Kidney glomerular epithelial cell (primary cell): ENCODE results near the gene GPR27.

Experiments
- DNase-seq: peaks from one replicate; lab custom pipeline; 2025; lab: John Stamatoyannopoulos, UW

The GPR27 gene

GRCh38 chr3:71785532-71786216 is 32.0 kb downstream of the GPR27 start:
- DNase-seq, result no peak

- no peak for DNase-seq
Measured at GRCh38 chr3:71786217-71786549, 32.5 kb downstream of the GPR27 start.

GRCh38 chr3:71786551-71786950 is 32.9 kb downstream of the GPR27 start:
- DNase-seq, result no peak

- DNase-seq, result no peak
Measured at GRCh38 chr3:71787851-71788405, 34.3 kb downstream of the GPR27 start.

GRCh38 chr3:71789922-71790321 is 36.3 kb downstream of the GPR27 start:
- DNase-seq, result no peak

- no peak for DNase-seq
Measured at GRCh38 chr3:71791634-71792033, 38.0 kb downstream of the GPR27 start.

- no peak for DNase-seq
Measured at GRCh38 chr3:71796290-71796689, 42.6 kb downstream of the GPR27 start.

- no peak for DNase-seq
Measured at GRCh38 chr3:71797455-71797854, 43.8 kb downstream of the GPR27 start.

GRCh38 chr3:71800023-71800422 is 46.4 kb downstream of the GPR27 start:
- DNase-seq, result no peak

GRCh38 chr3:71801986-71802385 is 48.3 kb downstream of the GPR27 start:
- no peak for DNase-seq

- DNase-seq, result no peak
Measured at GRCh38 chr3:71803248-71803647, 49.6 kb downstream of the GPR27 start.

GRCh38 chr3:71805199-71805598 is 51.5 kb downstream of the GPR27 start:
- DNase-seq, result no peak

- no peak for DNase-seq
Measured at GRCh38 chr3:71805691-71806090, 52.0 kb downstream of the GPR27 start.
